HuH-7 (cell line): ENCODE data around the gene WFDC13.
"Not testable (repeated sequence)": the region's sequence is repeated elsewhere in the genome, so short reads cannot be mapped to it uniquely, and the experiment has no call there.

Experiments used
- DNase-seq: peaks from one replicate; pipeline ENCODE4 v3.0.0; 2011; ENCODE audit warnings: low spot score

Gene WFDC13

GRCh38 chr20:45701873-45702272, at the start of gene WFDC13:
WFDC13 (plus strand) TSS chr20:45702038; CDS start chr20:45702124, 86 bp downstream.
- DNase-seq = no peak

- DNase-seq = not testable (repeated sequence)
Observed at GRCh38 chr20:45657038-45657437, 44.8 kb upstream of the WFDC13 start.

GRCh38 chr20:45670139-45670538, 31.7 kb upstream of the WFDC13 start, which contains the start of gene WFDC11:
WFDC11 (minus strand) TSS chr20:45670239; CDS start chr20:45650600, 19,639 bp downstream.
- DNase-seq = no peak

- DNase-seq = no peak
Observed at GRCh38 chr20:45672765-45673164, 29.1 kb upstream of the WFDC13 start.

- DNase-seq = no peak
Observed at GRCh38 chr20:45679650-45680049, 22.2 kb upstream of the WFDC13 start.

- peak; percentile 11 for DNase-seq
Observed at GRCh38 chr20:45685896-45686295, 15.9 kb upstream of the WFDC13 start.

GRCh38 chr20:45693346-45693745, 8.5 kb upstream of the WFDC13 start:
- DNase-seq = not testable (repeated sequence)

GRCh38 chr20:45695496-45695895, 6.3 kb upstream of the WFDC13 start:
- no peak for DNase-seq

GRCh38 chr20:45701104-45701503, 734 bp upstream of the WFDC13 start:
- no peak for DNase-seq

- DNase-seq = no peak
Observed at GRCh38 chr20:45704969-45705637, 3.3 kb downstream of the WFDC13 start, which contains the start of gene WFDC10B. WFDC10B (minus strand) TSS chr20:45705019; CDS start chr20:45685992, 19,027 bp downstream.

GRCh38 chr20:45716141-45716688, 14.4 kb downstream of the WFDC13 start:
- DNase-seq = not testable (repeated sequence)

GRCh38 chr20:45722047-45722446, 20.2 kb downstream of the WFDC13 start, which contains the start of gene SPINT4:
SPINT4 (plus strand) TSS chr20:45722347; CDS start chr20:45722368, 21 bp downstream.
- no peak for DNase-seq

- DNase-seq = peak; percentile 13
Observed at GRCh38 chr20:45725134-45725533, 23.3 kb downstream of the WFDC13 start.

- no peak for DNase-seq
Observed at GRCh38 chr20:45727044-45727443, 25.2 kb downstream of the WFDC13 start.

GRCh38 chr20:45732199-45732598, 30.4 kb downstream of the WFDC13 start:
- no peak for DNase-seq

- no peak for DNase-seq
Observed at GRCh38 chr20:45735552-45735951, 33.7 kb downstream of the WFDC13 start.

GRCh38 chr20:45735988-45736387, 34.1 kb downstream of the WFDC13 start:
- no peak for DNase-seq

- DNase-seq = no peak
Observed at GRCh38 chr20:45742596-45742995, 40.8 kb downstream of the WFDC13 start.

- DNase-seq = no peak
Observed at GRCh38 chr20:45745015-45745414, 43.2 kb downstream of the WFDC13 start.

GRCh38 chr20:45751721-45752120, 49.9 kb downstream of the WFDC13 start:
- no peak for DNase-seq

- no peak for DNase-seq
Observed at GRCh38 chr20:45752746-45753145, 50.9 kb downstream of the WFDC13 start.

- no peak for DNase-seq
Observed at GRCh38 chr20:45758096-45758495, 56.3 kb downstream of the WFDC13 start.
